WI38 (cell line): ENCODE data around the gene FMN2.

Source experiments
- H3K4me3 ChIP-seq: 2 replicates; pipeline ENCODE4 v1.5.1; 2011; ENCODE audit warnings: low read depth, mild to moderate bottlenecking, control low read depth, low read length
- CTCF ChIP-seq: IDR thresholded peaks from 2 replicates; pipeline ENCODE4 v1.5.1; 2012; ENCODE audit warnings: low read depth, mild to moderate bottlenecking, control low read depth, low read length

Gene FMN2

GRCh38 chr1:240232530-240232929, 140.8 kb downstream of the FMN2 start:
- TF ChIP-seq CTCF: no peak

GRCh38 chr1:240234485-240235210, 143.0 kb downstream of the FMN2 start:
- TF ChIP-seq CTCF: no peak
- H3K4me3 ChIP-seq: no peak overlapping the region

More at GRCh38 chr1:240232530-240232929, 140.8 kb downstream of the FMN2 start:
- no peak overlapping the region for H3K4me3 ChIP-seq

GRCh38 chr1:240235521-240236288, 144.0 kb downstream of the FMN2 start:
- no peak overlapping the region for H3K4me3 ChIP-seq
- no peak for TF ChIP-seq CTCF

- H3K4me3 ChIP-seq: no peak overlapping the region
- no peak for TF ChIP-seq CTCF
Observed at GRCh38 chr1:240237305-240237721, 145.6 kb downstream of the FMN2 start.

GRCh38 chr1:240239309-240239708, 147.6 kb downstream of the FMN2 start:
- no peak overlapping the region for H3K4me3 ChIP-seq
- TF ChIP-seq CTCF: no peak

- no peak for TF ChIP-seq CTCF
- H3K4me3 ChIP-seq: no peak overlapping the region
Observed at GRCh38 chr1:240241278-240241677, 149.6 kb downstream of the FMN2 start.

- no peak for TF ChIP-seq CTCF
- no peak overlapping the region for H3K4me3 ChIP-seq
Observed at GRCh38 chr1:240242601-240243144, 151.0 kb downstream of the FMN2 start.
